ENCODE data around the gene MMP21.
A peak's percentile ranks its signal among the peaks of the same experiment; 100 is the strongest.

The MMP21 gene

GRCh38 chr10:125762692-125763648, 12.7 kb downstream of the MMP21 start:
- no peak for DNase-seq (ENCODE audit: low spot score)

- DNase-seq (ENCODE audit: low spot score) = no peak
These were observed 13.7 kb downstream of the MMP21 start for GRCh38 chr10:125761961-125762360.

GRCh38 chr10:125757742-125758141, 17.9 kb downstream of the MMP21 start:
- no peak for DNase-seq (ENCODE audit: low spot score)

GRCh38 chr10:125756853-125757487, 18.7 kb downstream of the MMP21 start:
- no peak for DNase-seq (ENCODE audit: low spot score)

- DNase-seq (ENCODE audit: low spot score) = no peak
These were observed 19.4 kb downstream of the MMP21 start for GRCh38 chr10:125756196-125756595.

GRCh38 chr10:125747417-125747816, 28.2 kb downstream of the MMP21 start:
- DNase-seq (ENCODE audit: low spot score) = no peak

- no peak for DNase-seq (ENCODE audit: low spot score)
These were observed 30.7 kb downstream of the MMP21 start for GRCh38 chr10:125744909-125745308.

GRCh38 chr10:125742465-125742864, 33.2 kb downstream of the MMP21 start:
- no peak for DNase-seq (ENCODE audit: low spot score)

GRCh38 chr10:125739994-125740679, 35.5 kb downstream of the MMP21 start:
- DNase-seq (ENCODE audit: low spot score) = no peak

- no peak for DNase-seq (ENCODE audit: low spot score)
These were observed 37.4 kb downstream of the MMP21 start for GRCh38 chr10:125738206-125738605.

- no peak for DNase-seq (ENCODE audit: low spot score)
These were observed 40.8 kb downstream of the MMP21 start for GRCh38 chr10:125734823-125735222.

- DNase-seq (ENCODE audit: low spot score) = no peak
These were observed 41.5 kb downstream of the MMP21 start for GRCh38 chr10:125734148-125734547.

GRCh38 chr10:125727436-125727835, 48.2 kb downstream of the MMP21 start:
- no peak for DNase-seq (ENCODE audit: low spot score)

GRCh38 chr10:125726914-125727313, 48.7 kb downstream of the MMP21 start:
- no peak for DNase-seq (ENCODE audit: low spot score)

- no peak for DNase-seq (ENCODE audit: low spot score)
These were observed 52.8 kb downstream of the MMP21 start for GRCh38 chr10:125722811-125723210.

GRCh38 chr10:125721035-125721434, 54.6 kb downstream of the MMP21 start:
- DNase-seq (ENCODE audit: low spot score) = no peak

GRCh38 chr10:125720002-125720382, 55.6 kb downstream of the MMP21 start:
- DNase-seq (ENCODE audit: low spot score) = no peak

GRCh38 chr10:125719173-125720001, 56.2 kb downstream of the MMP21 start, which contains the start of gene EDRF1:
Gene EDRF1 (plus strand): TSS chr10:125719709. CDS start chr10:125719808, 99 bp downstream.
- DNase-seq (ENCODE audit: low spot score) = peak; percentile 95

Data from COLO829 (cell line).